ENCODE data around the gene GLS. TPM values are rescaled to one million over a fixed set of nuclear protein-coding genes. Genes with fewer than 3 reads are reported as not detected.

GLS gene
- total and polyA plus RNA-seq, 2 of the 13 experiments (the other 11 are each of a cell fraction or from before 2014, with no cell fraction given): 78.6 to 183 TPM

- Histone ChIP-seq H2AFZ (ENCODE audit: low read length) (no peak overlapping the region), H3K4me3 (replicated peaks in 1 of 3; ENCODE audit: insufficient read depth in 1 of 3, low read depth in 2 of 3, low read length in 3 of 3) (no peak overlapping the region), H3K4me2 (ENCODE audit: low read depth, low read length) (no peak overlapping the region), H3K36me3 (replicated peaks in 1 of 2; ENCODE audit: control insufficient read depth in 1 of 2, insufficient read depth in 2 of 2, low read length in 2 of 2) (no peaks in the 10 kb centered on the region), H3K27ac (ENCODE audit: extremely low read length, insufficient read depth, low read length) (no peak overlapping the region), H3K4me1 (ENCODE audit: insufficient read depth, low read length) (peaks cover 12% of the 10 kb centered on the region), H3K27me3 (ENCODE audit: control insufficient read depth in 1 of 2, insufficient read depth in 2 of 2, low read length in 2 of 2) (no peaks in the 10 kb centered on the region), H3K9me3 (ENCODE audit: low read length) (no peaks in the 10 kb centered on the region), H3K79me2 (ENCODE audit: insufficient read depth, low read length) (no peaks in the 10 kb centered on the region), H4K20me1 (ENCODE audit: insufficient read depth, low read length) (no peaks in the 10 kb centered on the region), H3K9ac (ENCODE audit: insufficient read depth, low read depth, low read length) (no peak overlapping the region)
- peak; percentile 25 for DNase-seq (ENCODE audit: low spot score)
- no peak for ATAC-seq
- WGBS (ENCODE audit: low lambda C conversion rate): 14% methylated on average over 1 of the region's 1 CpG
- intact Hi-C loops (cut with micrococcal nuclease; ENCODE audit: unreplicated experiment) (no loop called here), in situ Hi-C loops (cut with HindIII; ENCODE audit: extremely low pct_ligation_motif_present, low pct_unique_long_range_greater_than_20kb) (no loop called here)
- ChIA-PET CTCF (ENCODE audit: low intra/inter-chr PET ratio, low total read pairs) (no interaction called here), POLR2A (no interaction called here)
- BruUV-seq (replicated peaks): no TSS peak
- no peak for FAIRE-seq
- TF ChIP-seq SOX13 (IDR thresholded peaks at IDR 0.05) (no peak), SOX13 (CRISPR knock-in tag; conservative IDR thresholded peaks at IDR 0.05 in 1 of 2, IDR thresholded peaks at IDR 0.05 in 1 of 2) (peak in 1 of 2 experiments; percentile 8; a peak in 1 of 4 replicates)
- TF ChIP-seq, protein P1, sequence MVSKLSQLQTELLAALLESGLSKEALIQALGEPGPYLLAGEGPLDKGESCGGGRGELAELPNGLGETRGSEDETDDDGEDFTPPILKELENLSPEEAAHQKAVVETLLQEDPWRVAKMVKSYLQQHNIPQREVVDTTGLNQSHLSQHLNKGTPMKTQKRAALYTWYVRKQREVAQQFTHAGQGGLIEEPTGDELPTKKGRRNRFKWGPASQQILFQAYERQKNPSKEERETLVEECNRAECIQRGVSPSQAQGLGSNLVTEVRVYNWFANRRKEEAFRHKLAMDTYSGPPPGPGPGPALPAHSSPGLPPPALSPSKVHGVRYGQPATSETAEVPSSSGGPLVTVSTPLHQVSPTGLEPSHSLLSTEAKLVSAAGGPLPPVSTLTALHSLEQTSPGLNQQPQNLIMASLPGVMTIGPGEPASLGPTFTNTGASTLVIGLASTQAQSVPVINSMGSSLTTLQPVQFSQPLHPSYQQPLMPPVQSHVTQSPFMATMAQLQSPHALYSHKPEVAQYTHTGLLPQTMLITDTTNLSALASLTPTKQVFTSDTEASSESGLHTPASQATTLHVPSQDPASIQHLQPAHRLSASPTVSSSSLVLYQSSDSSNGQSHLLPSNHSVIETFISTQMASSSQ (IDR thresholded peaks at IDR 0.05; ENCODE audit: low read depth): no peak
- TF ChIP-seq, protein P1 (CRISPR knock-in tag; IDR thresholded peaks at IDR 0.05; ENCODE audit: borderline replicate concordance): no peak
Observed at GRCh38 chr2:190947141-190947540, 66.5 kb downstream of the GLS start.

All from HepG2 (cell line).